ENCODE data around the gene MRPL43. TPM values are rescaled to one million over a fixed set of nuclear protein-coding genes. Genes with fewer than 3 reads are reported as not detected.

The MRPL43 gene
- total RNA-seq, 1 experiment from 2014 or later, result 92.1 TPM

GRCh38 chr10:100972904-100973535, 14.3 kb downstream of the MRPL43 start:
- DNase-seq, result no peak
- H3K9me3 ChIP-seq (replicated peaks), result no peaks in the 10 kb centered on the region
- peaks cover 11% of the 10 kb centered on the region for H3K4me1 ChIP-seq
- no peaks in the 10 kb centered on the region for H3K27me3 ChIP-seq
- H3K36me3 ChIP-seq, result no peaks in the 10 kb centered on the region
- H3K27ac ChIP-seq, result no peak overlapping the region
- no peak overlapping the region for H3K4me3 ChIP-seq

GRCh38 chr10:100972115-100972903, 15.0 kb downstream of the MRPL43 start:
- H3K4me1 ChIP-seq, result peaks cover 11% of the 10 kb centered on the region
- no peak for DNase-seq
- no peaks in the 10 kb centered on the region for H3K9me3 ChIP-seq (replicated peaks)
- H3K27ac ChIP-seq, result no peak overlapping the region
- H3K4me3 ChIP-seq, result no peak overlapping the region
- H3K27me3 ChIP-seq, result no peaks in the 10 kb centered on the region
- H3K36me3 ChIP-seq, result 0 out of 2 replicates have a peak, but pooled peaks cover 2% of the 10 kb centered on the region

GRCh38 chr10:100970914-100971811, 16.1 kb downstream of the MRPL43 start:
- Histone ChIP-seq H3K9me3 (replicated peaks) (no peaks in the 10 kb centered on the region), H3K4me1 (peaks cover 11% of the 10 kb centered on the region), H3K27me3 (no peaks in the 10 kb centered on the region), H3K27ac (no peak overlapping the region), H3K4me3 (no peak overlapping the region), H3K36me3 (peaks cover 10% of the 10 kb centered on the region)
- no peak for DNase-seq

GRCh38 chr10:100970076-100970913, 17.0 kb downstream of the MRPL43 start:
- Histone ChIP-seq H3K27me3 (no peaks in the 10 kb centered on the region), H3K4me1 (peaks cover 6% of the 10 kb centered on the region), H3K9me3 (replicated peaks) (no peaks in the 10 kb centered on the region), H3K36me3 (peaks cover 18% of the 10 kb centered on the region), H3K27ac (no peak overlapping the region), H3K4me3 (peak overlapping the region; percentile 58)
- peak in 1 of 2 experiments; percentile 41 for DNase-seq

GRCh38 chr10:100969187-100970075, 17.9 kb downstream of the MRPL43 start, which contains the start of gene SEMA4G:
SEMA4G (plus strand) TSS chr10:100969504; CDS start chr10:100972913, 3,409 bp downstream.
- peaks cover 4% of the 10 kb centered on the region for H3K4me1 ChIP-seq
- H3K36me3 ChIP-seq, result peaks cover 26% of the 10 kb centered on the region
- H3K9me3 ChIP-seq (replicated peaks), result no peaks in the 10 kb centered on the region
- peak within 1 kb of the TSS; percentile 58 for H3K4me3 ChIP-seq
- H3K27ac ChIP-seq, result no peak within 1 kb of the TSS
- peak; percentile 71 to 78 for DNase-seq
- H3K27me3 ChIP-seq, result no peaks in the 10 kb centered on the region

GRCh38 chr10:100968863-100969186, 18.5 kb downstream of the MRPL43 start:
- Histone ChIP-seq H3K4me3 (peak overlapping the region; percentile 58), H3K27ac (no peak overlapping the region), H3K9me3 (replicated peaks) (no peaks in the 10 kb centered on the region), H3K4me1 (peaks cover 4% of the 10 kb centered on the region), H3K27me3 (no peaks in the 10 kb centered on the region), H3K36me3 (peaks cover 32% of the 10 kb centered on the region)
- DNase-seq, result no peak

GRCh38 chr10:100968062-100968736, 19.1 kb downstream of the MRPL43 start:
- Histone ChIP-seq H3K27ac (no peak overlapping the region), H3K9me3 (replicated peaks) (no peaks in the 10 kb centered on the region), H3K27me3 (no peaks in the 10 kb centered on the region)

GRCh38 chr10:100967332-100967731, 20.0 kb downstream of the MRPL43 start:
- no peak overlapping the region for H3K27ac ChIP-seq
- peaks cover 4% of the 10 kb centered on the region for H3K4me1 ChIP-seq
- no peaks in the 10 kb centered on the region for H3K9me3 ChIP-seq (replicated peaks)
- no peaks in the 10 kb centered on the region for H3K27me3 ChIP-seq
- H3K36me3 ChIP-seq, result peaks cover 47% of the 10 kb centered on the region
- no peak overlapping the region for H3K4me3 ChIP-seq
- no peak for DNase-seq

More at GRCh38 chr10:100968062-100968736, 19.1 kb downstream of the MRPL43 start:
- DNase-seq, result peak in 1 of 2 experiments; percentile 48
- peaks cover 38% of the 10 kb centered on the region for H3K36me3 ChIP-seq
- H3K4me3 ChIP-seq, result no peak overlapping the region
- peaks cover 4% of the 10 kb centered on the region for H3K4me1 ChIP-seq

GRCh38 chr10:100966887-100967286, 20.4 kb downstream of the MRPL43 start:
- Histone ChIP-seq H3K36me3 (peaks cover 51% of the 10 kb centered on the region), H3K4me3 (no peak overlapping the region), H3K27ac (no peak overlapping the region), H3K4me1 (peaks cover 4% of the 10 kb centered on the region), H3K9me3 (replicated peaks) (no peaks in the 10 kb centered on the region), H3K27me3 (no peaks in the 10 kb centered on the region)
- DNase-seq, result no peak

GRCh38 chr10:100965820-100966219, 21.5 kb downstream of the MRPL43 start:
- Histone ChIP-seq H3K4me1 (peaks cover 4% of the 10 kb centered on the region), H3K9me3 (replicated peaks) (no peaks in the 10 kb centered on the region), H3K27ac (no peak overlapping the region), H3K4me3 (no peak overlapping the region), H3K36me3 (peaks cover 61% of the 10 kb centered on the region), H3K27me3 (no peaks in the 10 kb centered on the region)
- no peak for DNase-seq

- Histone ChIP-seq H3K4me3 (no peak overlapping the region), H3K36me3 (peaks cover 80% of the 10 kb centered on the region), H3K9me3 (replicated peaks) (no peaks in the 10 kb centered on the region), H3K27ac (no peak overlapping the region), H3K4me1 (peaks cover 2% of the 10 kb centered on the region), H3K27me3 (no peaks in the 10 kb centered on the region)
- DNase-seq, result no peak
Observed at GRCh38 chr10:100963826-100964225, 23.5 kb downstream of the MRPL43 start.

- Histone ChIP-seq H3K27ac (no peak overlapping the region), H3K9me3 (replicated peaks) (no peaks in the 10 kb centered on the region), H3K36me3 (peaks cover 93% of the 10 kb centered on the region), H3K4me1 (no peaks in the 10 kb centered on the region), H3K4me3 (no peak overlapping the region), H3K27me3 (no peaks in the 10 kb centered on the region)
- no peak for DNase-seq
Observed at GRCh38 chr10:100962351-100963080, 24.8 kb downstream of the MRPL43 start.

All from SJCRH30 (cell line).